Peyer's patch (tissue), 4 donors: ENCODE results near the gene HAGHL. TPM values are rescaled to one million over a fixed set of nuclear protein-coding genes. Genes with fewer than 3 reads are reported as not detected.

Experiments used
- DNase-seq, 3 donors: peaks; one replicate each; pipeline ENCODE4 v3.0.0-alpha.2; 2017 to 2019
- H3K27ac ChIP-seq, 4 donors: fragments of 200-600 bp; sonication (generic); one replicate each; pipeline ENCODE4 v1.5.1; 2016 to 2019
- H3K27me3 ChIP-seq, 2 donors: fragments of 200-600 bp; sonication (generic); one replicate each; pipeline ENCODE4 v1.5.1; 2019
- H3K36me3 ChIP-seq, 3 donors: fragments of 200-600 bp; sonication (generic); one replicate each; pipeline ENCODE4 v1.5.1; 2016 to 2019
- H3K4me1 ChIP-seq, 4 donors: fragments of 200-600 bp; sonication (generic); one replicate each; pipeline ENCODE4 v1.5.1; 2016 to 2019
- H3K4me3 ChIP-seq, 4 donors: fragments of 200-600 bp; sonication (generic); 1 replicate in 3 of 4; 2 replicates in 1 of 4; pipeline ENCODE4 v1.5.1; 2016 to 2019; ENCODE audit warnings: mild to moderate bottlenecking in 1 of 4
- H3K9me3 ChIP-seq, 4 donors: fragments of 200-600 bp; sonication (generic); one replicate each; pipeline ENCODE4 v1.5.1; 2016 to 2019; ENCODE audit warnings: mild to moderate bottlenecking in 1 of 4
- POLR2A ChIP-seq, 2 donors: fragments of 450-650 bp; IDR thresholded peaks; one replicate each; pipeline ENCODE4 v1.5.1; 2017; ENCODE audit warnings: antibody characterized with exemption in 2 of 2, mild to moderate bottlenecking in 2 of 2, moderate library complexity in 2 of 2
- total RNA-seq, 4 donors: library from RNA; depleted of rRNA; stranded (reverse); fragments of >200 nt; gene quantifications; one replicate each; pipeline ENCODE4 v1.1.0, GENCODE V29; 2016
- TF ChIP-seq, protein P1 (sequence below), 6 experiments: fragments of 450-650 bp in 4 of 6; fragments of 200-600 bp in 2 of 6; sonication (generic) in 1 of 6; IDR thresholded peaks; one replicate each; pipeline ENCODE4 v1.5.1; 2017 to 2019; ENCODE audit warnings: antibody characterized with exemption in 6 of 6, mild to moderate bottlenecking in 3 of 6, moderate library complexity in 1 of 6

The HAGHL gene
- total RNA-seq, 4 donors from 2014 or later = 0.53 to 42.9 (median 3.4) TPM

DNA sequence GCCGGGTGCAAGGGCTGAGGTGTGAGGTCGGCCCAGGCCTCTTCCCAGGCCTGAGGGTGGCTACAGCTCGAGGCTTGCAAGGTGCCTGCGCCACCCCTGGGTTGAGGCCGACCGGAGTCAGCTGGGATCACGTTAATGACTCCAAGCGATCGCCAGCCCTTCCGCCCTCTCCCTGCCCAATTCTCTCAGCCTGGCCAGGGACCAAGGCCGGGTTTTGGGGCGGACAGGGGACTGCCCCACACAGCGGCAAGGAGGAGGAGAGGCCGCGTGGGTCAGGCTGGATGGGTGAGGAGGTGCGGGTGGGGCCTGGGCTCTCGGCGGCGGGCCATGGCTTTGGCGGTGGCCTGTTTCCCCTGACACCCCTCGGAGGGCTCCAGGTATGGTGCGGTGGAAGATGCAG is 33.5 kb upstream of the HAGHL start:
- TF ChIP-seq, protein P1, sequence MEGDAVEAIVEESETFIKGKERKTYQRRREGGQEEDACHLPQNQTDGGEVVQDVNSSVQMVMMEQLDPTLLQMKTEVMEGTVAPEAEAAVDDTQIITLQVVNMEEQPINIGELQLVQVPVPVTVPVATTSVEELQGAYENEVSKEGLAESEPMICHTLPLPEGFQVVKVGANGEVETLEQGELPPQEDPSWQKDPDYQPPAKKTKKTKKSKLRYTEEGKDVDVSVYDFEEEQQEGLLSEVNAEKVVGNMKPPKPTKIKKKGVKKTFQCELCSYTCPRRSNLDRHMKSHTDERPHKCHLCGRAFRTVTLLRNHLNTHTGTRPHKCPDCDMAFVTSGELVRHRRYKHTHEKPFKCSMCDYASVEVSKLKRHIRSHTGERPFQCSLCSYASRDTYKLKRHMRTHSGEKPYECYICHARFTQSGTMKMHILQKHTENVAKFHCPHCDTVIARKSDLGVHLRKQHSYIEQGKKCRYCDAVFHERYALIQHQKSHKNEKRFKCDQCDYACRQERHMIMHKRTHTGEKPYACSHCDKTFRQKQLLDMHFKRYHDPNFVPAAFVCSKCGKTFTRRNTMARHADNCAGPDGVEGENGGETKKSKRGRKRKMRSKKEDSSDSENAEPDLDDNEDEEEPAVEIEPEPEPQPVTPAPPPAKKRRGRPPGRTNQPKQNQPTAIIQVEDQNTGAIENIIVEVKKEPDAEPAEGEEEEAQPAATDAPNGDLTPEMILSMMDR (IDR thresholded peaks at IDR 0.05) = no peak
- no peak for TF ChIP-seq POLR2A (IDR thresholded peaks at IDR 0.05)
- Histone ChIP-seq H3K4me1 (peaks cover 0 to 41% (median 28%) of the 10 kb centered on the region in 4 donors), H3K9me3 (no peaks in the 10 kb centered on the region), H3K36me3 (no peaks in the 10 kb centered on the region), H3K27me3 (peaks cover 0 to 28% of the 10 kb centered on the region in 2 donors), H3K27ac (no peak overlapping the region), H3K4me3 (no peak overlapping the region)
- DNase-seq = no peak

DNA sequence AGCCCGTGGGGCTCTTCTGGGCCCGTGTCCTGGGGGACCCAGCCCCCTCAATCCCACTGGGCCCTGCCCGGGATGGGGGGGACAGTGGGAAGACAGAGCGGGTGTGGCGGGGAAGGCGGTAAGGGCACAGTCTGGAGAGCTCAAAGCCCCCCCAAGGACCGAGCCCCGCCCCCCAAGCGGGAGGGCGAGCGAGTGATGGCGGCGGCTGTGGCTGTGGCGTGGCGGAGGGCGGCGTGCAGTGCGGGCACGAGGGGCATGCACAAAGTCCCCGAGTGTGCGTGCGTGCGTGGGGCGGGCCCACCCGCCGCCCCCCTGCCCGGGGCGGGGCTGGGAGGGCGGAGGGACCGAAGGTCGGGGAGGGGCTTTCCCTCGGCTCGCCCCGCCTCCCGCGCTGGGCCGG is 33.1 kb upstream of the HAGHL start:
- H3K27me3 ChIP-seq = peaks cover 0 to 28% of the 10 kb centered on the region in 2 donors
- peak overlapping the region in 3 of 4 donors; percentile 45 to 58 (median 54) for H3K4me3 ChIP-seq

DNA sequence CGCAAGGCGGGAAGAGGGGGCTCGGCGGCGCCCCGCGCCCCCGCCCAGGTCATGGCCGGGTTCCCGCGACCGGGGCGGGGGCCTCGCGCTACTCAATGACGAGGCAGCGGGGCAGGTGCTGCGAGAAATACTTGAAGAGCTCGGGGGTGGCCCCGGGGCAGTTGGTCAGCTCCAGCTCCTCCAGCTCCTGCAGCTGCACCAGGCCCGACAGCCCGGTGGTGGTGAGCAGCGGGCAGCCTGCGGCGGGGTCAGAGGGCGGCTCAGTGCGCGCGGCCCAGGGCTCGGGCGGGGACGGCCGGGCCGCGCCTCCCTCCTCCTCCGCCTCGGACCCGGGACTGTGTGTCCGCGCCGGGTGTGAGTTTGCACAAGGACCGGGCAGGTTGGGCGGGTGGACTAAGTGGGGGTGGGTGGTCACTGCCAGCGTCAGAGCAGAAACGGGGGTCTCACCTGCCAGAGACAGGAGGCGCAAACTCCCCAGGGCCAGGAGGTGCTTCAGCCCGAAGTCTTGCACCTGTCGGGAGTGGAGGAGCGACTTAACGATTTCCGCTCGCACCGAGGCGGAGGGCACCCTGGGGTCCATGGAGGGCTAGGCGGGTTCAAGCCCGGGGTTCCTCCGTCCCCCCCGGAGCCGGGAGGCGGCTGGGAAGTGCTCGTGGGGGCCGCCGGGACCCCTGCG is 32.6 kb upstream of the HAGHL start:
- no peaks in the 10 kb centered on the region for H3K9me3 ChIP-seq
- peaks cover 0 to 33% (median 25%) of the 10 kb centered on the region in 4 donors for H3K4me1 ChIP-seq
- TF ChIP-seq POLR2A (IDR thresholded peaks at IDR 0.05) = no peak
- TF ChIP-seq, protein P1 (IDR thresholded peaks at IDR 0.05) = no peak
- H3K36me3 ChIP-seq = no peaks in the 10 kb centered on the region
- H3K4me3 ChIP-seq = peak overlapping the region; percentile 37 to 58 (median 50)
- H3K27me3 ChIP-seq = peaks cover 0 to 28% of the 10 kb centered on the region in 2 donors
- DNase-seq = no peak
- peak overlapping the region in 1 of 4 donors; percentile 60 for H3K27ac ChIP-seq

More for the DNA sequence above, 33.1 kb upstream of the HAGHL start:
- Histone ChIP-seq H3K4me1 (peaks cover 0 to 39% (median 28%) of the 10 kb centered on the region in 4 donors), H3K9me3 (no peaks in the 10 kb centered on the region), H3K27ac (no peak overlapping the region), H3K36me3 (no peaks in the 10 kb centered on the region)
- no peak for TF ChIP-seq POLR2A (IDR thresholded peaks at IDR 0.05)
- TF ChIP-seq, protein P1 (IDR thresholded peaks at IDR 0.05) = no peak
- DNase-seq = no peak

DNA sequence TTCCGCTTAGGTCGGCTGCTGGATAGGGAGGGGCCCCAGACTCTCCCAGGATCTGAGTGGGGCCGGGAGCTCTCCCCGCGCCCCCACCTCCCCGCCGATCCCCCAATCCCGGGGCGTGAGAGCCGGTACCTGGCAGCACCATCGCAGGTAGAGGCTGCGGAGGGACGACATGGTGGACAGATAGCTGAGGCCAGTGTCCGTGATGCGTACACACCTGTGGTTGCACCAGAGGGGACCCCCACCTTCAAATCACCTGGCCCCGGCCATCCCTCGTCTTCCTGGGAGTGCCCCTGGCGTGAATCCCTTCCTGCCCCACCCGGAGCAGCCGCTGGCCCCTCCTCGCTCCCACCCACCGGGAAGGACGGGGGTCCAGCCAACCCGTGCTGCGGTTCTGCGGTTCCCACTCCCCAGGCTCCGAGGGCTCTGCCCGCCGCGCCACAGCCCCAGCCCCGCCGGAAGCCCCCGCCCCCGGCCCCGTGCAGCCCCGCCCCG is 32.0 kb upstream of the HAGHL start:
- H3K36me3 ChIP-seq = no peaks in the 10 kb centered on the region
- TF ChIP-seq, protein P1 (IDR thresholded peaks at IDR 0.05) = no peak
- no peak for TF ChIP-seq POLR2A (IDR thresholded peaks at IDR 0.05)
- H3K27me3 ChIP-seq = peaks cover 0 to 33% of the 10 kb centered on the region in 2 donors
- no peak for DNase-seq
- peak overlapping the region; percentile 37 to 58 (median 50) for H3K4me3 ChIP-seq
- H3K4me1 ChIP-seq = peaks cover 0 to 29% (median 20%) of the 10 kb centered on the region in 4 donors
- peak overlapping the region in 2 of 4 donors; percentile 47 to 60 for H3K27ac ChIP-seq
- no peaks in the 10 kb centered on the region for H3K9me3 ChIP-seq

DNA sequence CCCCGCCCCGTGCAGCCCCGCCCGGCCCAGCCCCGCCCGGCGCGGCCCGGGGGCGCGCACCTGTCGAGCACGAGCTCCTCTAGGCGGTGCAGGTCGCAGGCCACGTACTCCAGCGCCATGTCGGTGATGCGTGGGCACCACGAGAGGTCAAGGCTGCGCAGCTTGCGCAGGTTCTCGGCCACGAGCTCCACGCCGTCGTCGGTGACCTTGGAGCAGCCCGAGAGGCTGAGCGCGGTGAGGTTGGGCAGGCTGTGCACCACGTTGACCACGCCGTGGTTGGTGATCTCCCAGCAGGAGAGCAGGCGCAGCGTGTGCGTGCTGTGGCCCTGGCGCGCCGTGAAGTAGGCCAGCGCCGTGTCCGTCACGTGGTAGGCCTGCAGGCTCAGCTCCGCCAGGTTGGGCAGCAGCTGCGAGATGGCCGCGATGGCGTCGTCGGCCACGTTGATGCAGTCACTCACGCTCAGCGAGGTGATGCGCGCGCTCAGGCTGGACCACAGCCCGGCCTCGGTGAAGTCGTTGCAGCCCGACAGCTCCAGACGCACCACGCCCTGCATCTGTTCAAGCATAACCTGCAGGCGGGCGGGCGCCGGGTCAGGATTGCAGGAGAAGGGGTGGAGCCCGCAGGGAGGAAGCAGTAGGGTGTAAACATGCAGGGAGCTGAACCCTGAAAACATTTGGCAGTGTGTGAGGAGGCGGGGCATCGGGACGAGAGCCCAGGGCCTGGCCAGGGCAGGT is 31.4 kb upstream of the HAGHL start:
- DNase-seq = peak; percentile 63 to 87 (median 87)
- TF ChIP-seq POLR2A (IDR thresholded peaks at IDR 0.05) = peak in 1 of 2 donors; percentile 19
- TF ChIP-seq, protein P1 (IDR thresholded peaks at IDR 0.05) = no peak
- Histone ChIP-seq H3K4me3 (peak overlapping the region; percentile 37 to 58 (median 50)), H3K36me3 (no peaks in the 10 kb centered on the region), H3K4me1 (peaks cover 0 to 29% (median 21%) of the 10 kb centered on the region in 4 donors), H3K9me3 (no peaks in the 10 kb centered on the region), H3K27me3 (peaks cover 0 to 39% of the 10 kb centered on the region in 2 donors), H3K27ac (peak overlapping the region; percentile 35 to 72 (median 56))
